H9 (cell line): ENCODE measurements around the gene GBGT1. TPM values are rescaled to one million over a fixed set of nuclear protein-coding genes. Genes with fewer than 3 reads are reported as not detected.

Experiments
- DNase-seq: peaks from one replicate; pipeline ENCODE4 v3.0.0-alpha.2; 2017
- H2AFZ ChIP-seq: one replicate; pipeline ENCODE4 v1.6.1; 2013; ENCODE audit warnings: mild to moderate bottlenecking, low read length, control low read depth, moderate library complexity
- H2AK5ac ChIP-seq: 2 replicates; pipeline ENCODE4 v1.6.1; 2013; ENCODE audit warnings: low read length, control low read depth, mixed read lengths; ENCODE audit not compliant: insufficient read length
- H2BK120ac ChIP-seq: one replicate; pipeline ENCODE4 v1.6.1; 2013; ENCODE audit warnings: low read depth, mild to moderate bottlenecking, low read length, control low read depth, inconsistent platforms; ENCODE audit not compliant: poor library complexity, severe bottlenecking
- H2BK12ac ChIP-seq: 2 replicates; pipeline ENCODE4 v1.6.1; 2013; ENCODE audit warnings: low read length, control low read depth, mixed read lengths, low read depth; ENCODE audit not compliant: insufficient read length
- H2BK15ac ChIP-seq: 2 replicates; pipeline ENCODE4 v1.6.1; 2013; ENCODE audit warnings: low read depth, low read length, control low read depth
- H2BK20ac ChIP-seq: one replicate; pipeline ENCODE4 v1.6.1; 2013; ENCODE audit warnings: low read depth, mild to moderate bottlenecking, low read length, control low read depth, inconsistent platforms; ENCODE audit not compliant: poor library complexity, severe bottlenecking
- H2BK5ac ChIP-seq: 2 replicates; pipeline ENCODE4 v1.6.1; 2013; ENCODE audit warnings: low read length, control low read depth, mixed read lengths; ENCODE audit not compliant: insufficient read length
- H3K14ac ChIP-seq: 2 replicates; pipeline ENCODE4 v1.6.1; 2013; ENCODE audit warnings: low read length, control low read depth; ENCODE audit not compliant: insufficient read depth
- H3K18ac ChIP-seq: 2 replicates; pipeline ENCODE4 v1.6.1; 2013; ENCODE audit warnings: low read depth, mild to moderate bottlenecking, mixed read lengths, low read length, control low read depth; ENCODE audit not compliant: insufficient read length
- H3K23ac ChIP-seq: 2 replicates; pipeline ENCODE4 v1.6.1; 2013; ENCODE audit warnings: low read length, control low read depth, mixed read lengths, low read depth; ENCODE audit not compliant: insufficient read length
- H3K23me2 ChIP-seq: 2 replicates; pipeline ENCODE4 v1.6.1; 2013; ENCODE audit warnings: low read depth, mild to moderate bottlenecking, mixed read lengths, low read length, control low read depth; ENCODE audit not compliant: insufficient read length, poor library complexity, severe bottlenecking
- H3K27ac ChIP-seq: 2 replicates; pipeline ENCODE4 v1.5.1; 2013; ENCODE audit warnings: low read length, control low read depth, mixed read lengths, low read depth; ENCODE audit not compliant: insufficient read length
- H3K27me3 ChIP-seq: 2 replicates; pipeline ENCODE4 v1.6.1; 2013; ENCODE audit warnings: low read length, control low read depth, inconsistent platforms; ENCODE audit not compliant: insufficient read depth
- H3K4ac ChIP-seq: 2 replicates; pipeline ENCODE4 v1.6.1; 2013; ENCODE audit warnings: low read depth, mild to moderate bottlenecking, control low read depth, inconsistent platforms, low read length, moderate library complexity
- H3K4me1 ChIP-seq: 2 replicates; pipeline ENCODE4 v1.6.1; 2013; ENCODE audit warnings: low read length, control low read depth, inconsistent platforms; ENCODE audit not compliant: insufficient read depth
- H3K4me2 ChIP-seq: 2 replicates; pipeline ENCODE4 v1.6.1; 2013; ENCODE audit warnings: low read length, control low read depth, mixed read lengths; ENCODE audit not compliant: insufficient read length, insufficient read depth
- H3K56ac ChIP-seq: 2 replicates; pipeline ENCODE4 v1.6.1; 2013; ENCODE audit warnings: low read depth, mild to moderate bottlenecking, mixed read lengths, low read length, control low read depth; ENCODE audit not compliant: insufficient read length
- H3K79me1 ChIP-seq: 2 replicates; pipeline ENCODE4 v1.6.1; 2013; ENCODE audit warnings: low read depth, mild to moderate bottlenecking, moderate library complexity, low read length, control low read depth, inconsistent platforms; ENCODE audit not compliant: insufficient read depth, poor library complexity, severe bottlenecking
- H3K79me2 ChIP-seq: 2 replicates; pipeline ENCODE4 v1.6.1; 2013; ENCODE audit warnings: low read length, control low read depth, inconsistent platforms; ENCODE audit not compliant: insufficient read depth
- H3K9ac ChIP-seq: 2 replicates; pipeline ENCODE4 v1.6.1; 2013; ENCODE audit warnings: low read length, control low read depth, mixed read lengths; ENCODE audit not compliant: insufficient read length; ENCODE audit errors: extremely low read depth
- H3K9me3 ChIP-seq: one replicate; pipeline ENCODE4 v1.6.1; 2013; ENCODE audit warnings: low read depth, low read length, inconsistent platforms; ENCODE audit not compliant: control insufficient read depth
- H3T11ph ChIP-seq: one replicate; pipeline ENCODE4 v1.6.1; 2013; ENCODE audit warnings: mild to moderate bottlenecking, low read length, control low read depth, inconsistent platforms
- H4K20me1 ChIP-seq: one replicate; pipeline ENCODE4 v1.6.1; 2013; ENCODE audit not compliant: control insufficient read depth, insufficient read length, insufficient read depth
- H4K5ac ChIP-seq: 2 replicates; pipeline ENCODE4 v1.6.1; 2013; ENCODE audit warnings: low read depth, mild to moderate bottlenecking, mixed read lengths, low read length, control low read depth; ENCODE audit not compliant: insufficient read length
- H4K8ac ChIP-seq: replicated peaks from 2 replicates; pipeline ENCODE4 v1.6.1; 2013; ENCODE audit warnings: low read length, control low read depth, mixed read lengths, low read depth; ENCODE audit not compliant: insufficient read length
- H4K91ac ChIP-seq: 2 replicates; pipeline ENCODE4 v1.6.1; 2013; ENCODE audit warnings: low read depth, mild to moderate bottlenecking, moderate library complexity, mixed read lengths, low read length, control low read depth; ENCODE audit not compliant: insufficient read length
- H3K27ac Mint-ChIP-seq, 3 experiments: 2 replicates in 2 of 3; 3 replicates in 1 of 3; pipeline ENCODE4 v1.8.0; 2020 to 2021; ENCODE audit warnings: mixed read lengths in 3 of 3, mild to moderate bottlenecking in 1 of 3, moderate library complexity in 1 of 3
- H3K27me3 Mint-ChIP-seq: 2 replicates; pipeline ENCODE4 v1.8.0; 2021; ENCODE audit warnings: low read depth, mild to moderate bottlenecking, moderate library complexity, mixed read lengths
- H3K36me3 Mint-ChIP-seq, 3 experiments: 2 replicates in 2 of 3; 3 replicates in 1 of 3; pipeline ENCODE4 v1.8.0; 2020 to 2021; ENCODE audit warnings: low read depth in 3 of 3, mixed read lengths in 3 of 3; ENCODE audit not compliant: insufficient read depth in 1 of 3
- H3K4me1 Mint-ChIP-seq, 2 experiments: 2 replicates each; pipeline ENCODE4 v1.8.0; 2020; ENCODE audit warnings: mixed read lengths in 2 of 2
- H3K4me3 Mint-ChIP-seq, 2 experiments: 2 replicates in 1 of 2; 3 replicates in 1 of 2; pipeline ENCODE4 v1.8.0; 2020 to 2021; ENCODE audit warnings: mild to moderate bottlenecking in 2 of 2, mixed read lengths in 2 of 2, moderate library complexity in 1 of 2
- H3K9me3 Mint-ChIP-seq, 2 experiments: 2 replicates in 1 of 2; 3 replicates in 1 of 2; pipeline ENCODE4 v1.8.0; 2020; ENCODE audit warnings: mild to moderate bottlenecking in 2 of 2, mixed read lengths in 2 of 2, moderate library complexity in 1 of 2
- WGBS: extraction: QIAGEN DNeasy Blood & Tissue Kit; methylation state at CpG from one replicate; pipeline ENCODE4 v1.1.7; 2013; ENCODE audit warnings: missing lambda C conversion rate, low lambda C conversion rate, mixed read lengths; ENCODE audit not compliant: insufficient read length; ENCODE audit errors: extremely low coverage; 5-methylcytosine and 5-hydroxymethylcytosine counted together
- total RNA-seq: library from RNA; stranded (reverse); gene quantifications from 2 replicates; pipeline ENCODE4 v1.2.1, GENCODE V29; 2021
- TF ChIP-seq, protein P1 (sequence below): fragments of 200-600 bp; sonication (generic); conservative IDR thresholded peaks from 3 replicates; pipeline ENCODE4 v1.8.0; 2021; ENCODE audit warnings: antibody characterized with exemption, mild to moderate bottlenecking

GBGT1 gene
- total RNA-seq, 1 experiment from 2014 or later = 9.3 TPM

- Histone ChIP-seq H3K23me2 (peaks cover 9% of the 10 kb centered on the region), H2AK5ac (no peak overlapping the region), H3K18ac (no peak overlapping the region), H2BK12ac (no peak overlapping the region), H3K23ac (no peak overlapping the region), H4K20me1 (peaks cover 4% of the 10 kb centered on the region), H3K14ac (no peak overlapping the region), H4K8ac (no peak overlapping the region), H3K27ac (no peak overlapping the region), H2BK15ac (no peak overlapping the region), H3K4me1 (peaks cover 3% of the 10 kb centered on the region; the same call in 1 of the 2 replicates), H3K79me1 (no peaks in the 10 kb centered on the region), H2BK5ac (no peak overlapping the region), H2AFZ (no peak overlapping the region), H3K4me2 (no peak overlapping the region), H3K79me2 (no peaks in the 10 kb centered on the region), H3T11ph (no peak overlapping the region), H4K5ac (no peak overlapping the region), H2BK120ac (no peak overlapping the region), H3K27me3 (peaks cover 6% of the 10 kb centered on the region; the same call in 1 of the 2 replicates), H3K56ac (no peak overlapping the region), H4K91ac (no peak overlapping the region), H2BK20ac (no peak overlapping the region), H3K9ac (no peak overlapping the region), H3K9me3 (no peaks in the 10 kb centered on the region), H3K4ac (no peak overlapping the region)
- TF ChIP-seq, protein P1, sequence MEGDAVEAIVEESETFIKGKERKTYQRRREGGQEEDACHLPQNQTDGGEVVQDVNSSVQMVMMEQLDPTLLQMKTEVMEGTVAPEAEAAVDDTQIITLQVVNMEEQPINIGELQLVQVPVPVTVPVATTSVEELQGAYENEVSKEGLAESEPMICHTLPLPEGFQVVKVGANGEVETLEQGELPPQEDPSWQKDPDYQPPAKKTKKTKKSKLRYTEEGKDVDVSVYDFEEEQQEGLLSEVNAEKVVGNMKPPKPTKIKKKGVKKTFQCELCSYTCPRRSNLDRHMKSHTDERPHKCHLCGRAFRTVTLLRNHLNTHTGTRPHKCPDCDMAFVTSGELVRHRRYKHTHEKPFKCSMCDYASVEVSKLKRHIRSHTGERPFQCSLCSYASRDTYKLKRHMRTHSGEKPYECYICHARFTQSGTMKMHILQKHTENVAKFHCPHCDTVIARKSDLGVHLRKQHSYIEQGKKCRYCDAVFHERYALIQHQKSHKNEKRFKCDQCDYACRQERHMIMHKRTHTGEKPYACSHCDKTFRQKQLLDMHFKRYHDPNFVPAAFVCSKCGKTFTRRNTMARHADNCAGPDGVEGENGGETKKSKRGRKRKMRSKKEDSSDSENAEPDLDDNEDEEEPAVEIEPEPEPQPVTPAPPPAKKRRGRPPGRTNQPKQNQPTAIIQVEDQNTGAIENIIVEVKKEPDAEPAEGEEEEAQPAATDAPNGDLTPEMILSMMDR = no peak
- Mint-ChIP-seq H3K27me3 (peaks cover 56% of the 10 kb centered on the region), H3K4me1 (peaks cover 9 to 26% of the 10 kb centered on the region in 2 experiments), H3K27ac (peak overlapping the region in 1 of 3 experiments; percentile 15; a peak in 1 of 7 replicates), H3K36me3 (no peaks in the 10 kb centered on the region), H3K4me3 (no peak overlapping the region; a peak in 1 of 5 replicates), H3K9me3 (no peaks in the 10 kb centered on the region)
- no peak for DNase-seq
- WGBS = no CpG with 5 or more reads among the region's 19 CpGs
These were observed 40.6 kb downstream of the GBGT1 start for GRCh38 chr9:133122935-133123611.
